ENCODE data around the gene VPS9D1. TPM values are rescaled to one million over a fixed set of nuclear protein-coding genes. Genes with fewer than 3 reads are reported as not detected.

VPS9D1 gene
- total RNA-seq, 1 experiment from 2014 or later = 6.3 TPM

DNA sequence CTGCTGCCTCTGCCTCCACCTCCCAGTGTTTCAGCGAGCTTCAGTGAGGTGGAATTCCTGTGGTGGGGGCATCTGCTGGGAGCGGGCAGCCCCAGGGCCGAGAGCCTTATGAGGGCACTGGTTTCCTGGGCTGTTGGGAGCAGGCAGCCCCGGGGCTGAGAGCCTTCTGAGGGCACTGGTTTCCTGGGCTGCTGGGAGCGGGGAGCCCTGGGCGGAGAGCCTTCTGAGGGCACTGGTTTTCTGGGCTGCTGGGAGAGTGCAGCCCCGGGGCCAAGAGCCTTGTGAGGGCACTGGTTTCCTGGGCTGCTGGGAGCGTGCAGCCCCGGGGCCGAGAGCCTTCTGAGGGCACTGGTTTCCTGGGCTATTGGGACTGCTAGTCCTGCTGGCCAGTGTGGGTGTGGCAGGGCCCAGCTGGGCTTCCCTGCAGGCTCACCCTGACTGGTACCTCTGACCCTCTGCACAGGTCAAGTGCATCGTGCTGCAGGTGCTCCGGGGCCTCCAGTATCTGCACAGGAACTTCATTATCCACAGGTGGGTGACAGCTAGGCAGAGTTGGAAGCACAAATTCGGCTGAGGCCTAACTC lies 28.6 kb downstream of the VPS9D1 start:
- ChIA-PET POLR2A (no interaction called here), CTCF (no interaction called here)
- Histone ChIP-seq H3K27ac (ENCODE audit: low read length) (no peak overlapping the region), H3K4me1 (ENCODE audit: control insufficient read depth, insufficient read depth, low read length) (peaks cover 3% of the 10 kb centered on the region; the same call in 1 of the 2 replicates), H3K27me3 (ENCODE audit: control insufficient read depth, insufficient read depth, low read length) (no peaks in the 10 kb centered on the region), H3K36me3 (ENCODE audit: control insufficient read depth, insufficient read depth, low read length) (no peaks in the 10 kb centered on the region; the same call in 1 of the 2 replicates), H3K9me3 (ENCODE audit: control insufficient read depth, insufficient read depth, low read depth, low read length) (no peaks in the 10 kb centered on the region), H3K4me3 (ENCODE audit: low read depth in 2 of 2, low read length in 2 of 2) (no peak overlapping the region)
- no TSS peak for BruUV-seq (replicated peaks)
- in situ Hi-C loops (cut with HindIII; ENCODE audit: low pct_unique_long_range_greater_than_20kb, low sequenced_read_pairs) (no loop called here), intact Hi-C loops (cut with micrococcal nuclease; ENCODE audit: unreplicated experiment) (no loop called here)
- TF ChIP-seq REST (IDR thresholded peaks at IDR 0.05; ENCODE audit: insufficient read depth in 1 of 2, low read depth in 2 of 2, low read length in 1 of 2) (no peak), SIN3A (IDR thresholded peaks at IDR 0.05; ENCODE audit: borderline replicate concordance, insufficient read depth, low read depth, low read length) (no peak), CTCF (IDR thresholded peaks at IDR 0.05) (no peak), TCF7L2 (IDR thresholded peaks at IDR 0.05; ENCODE audit: low read depth, low read length) (no peak), POLR2AphosphoS5 (IDR thresholded peaks at IDR 0.05; ENCODE audit: low read depth, low read length) (no peak)
- DNase-seq (ENCODE audit: low read depth, low spot score) (no peak), ATAC-seq (no peak)

GRCh38 chr16:89691231-89691985 lies 29.3 kb downstream of the VPS9D1 start:
- BruUV-seq (replicated peaks) = no TSS peak
- intact Hi-C loops (cut with micrococcal nuclease; ENCODE audit: unreplicated experiment) = no loop called here
- no peaks in the 10 kb centered on the region for H3K27me3 ChIP-seq (ENCODE audit: control insufficient read depth, insufficient read depth, low read length)
- POLR2A ChIA-PET = no interaction called here
- in situ Hi-C loops (cut with HindIII; ENCODE audit: low pct_unique_long_range_greater_than_20kb, low sequenced_read_pairs) = no loop called here
- TF ChIP-seq POLR2AphosphoS5 (IDR thresholded peaks at IDR 0.05; ENCODE audit: low read depth, low read length) (no peak), CTCF (IDR thresholded peaks at IDR 0.05) (no peak), SIN3A (IDR thresholded peaks at IDR 0.05; ENCODE audit: borderline replicate concordance, insufficient read depth, low read depth, low read length) (no peak), REST (IDR thresholded peaks at IDR 0.05; ENCODE audit: insufficient read depth in 1 of 2, low read depth in 2 of 2, low read length in 1 of 2) (no peak), TCF7L2 (IDR thresholded peaks at IDR 0.05; ENCODE audit: low read depth, low read length) (no peak)
- ATAC-seq (no peak), DNase-seq (ENCODE audit: low read depth, low spot score) (no peak)
- CTCF ChIA-PET = no interaction called here
- H3K4me1 ChIP-seq (ENCODE audit: control insufficient read depth, insufficient read depth, low read length) = peaks cover 3% of the 10 kb centered on the region; the same call in 1 of the 2 replicates
- no peaks in the 10 kb centered on the region; the same call in 1 of the 2 replicates for H3K36me3 ChIP-seq (ENCODE audit: control insufficient read depth, insufficient read depth, low read length)
- H3K9me3 ChIP-seq (ENCODE audit: control insufficient read depth, insufficient read depth, low read depth, low read length) = no peaks in the 10 kb centered on the region
- H3K27ac ChIP-seq (ENCODE audit: low read length) = no peak overlapping the region
- no peak overlapping the region for H3K4me3 ChIP-seq (ENCODE audit: low read depth in 2 of 2, low read length in 2 of 2)
